ENCODE data around the gene KCNT1. TPM values are rescaled to one million over a fixed set of nuclear protein-coding genes. Genes with fewer than 3 reads are reported as not detected.

Gene KCNT1
- total RNA-seq, 1 donor from 2014 or later: not detected

- FAIRE-seq (no peak), DNase-seq (ENCODE audit: low read depth) (no peak)
- no peaks in the 10 kb centered on the region for H3K36me3 ChIP-seq (ENCODE audit: insufficient read depth, low read length)
- H3K27me3 ChIP-seq (ENCODE audit: insufficient read depth, low read length): no peaks in the 10 kb centered on the region
- H3K9me3 ChIP-seq (ENCODE audit: insufficient read depth, low read depth, low read length): no peaks in the 10 kb centered on the region
- H3K27ac Mint-ChIP-seq (ENCODE audit: unreplicated experiment): no peak overlapping the region
- H3K9me3 Mint-ChIP-seq (ENCODE audit: unreplicated experiment): no peaks in the 10 kb centered on the region
- no peak for TF ChIP-seq EZH2 (IDR thresholded peaks at IDR 0.05; ENCODE audit: insufficient read depth, low read length)
- TF ChIP-seq CTCF (IDR thresholded peaks at IDR 0.05; ENCODE audit: insufficient read depth, low read depth, low read length): no peak
- H3K4me2 ChIP-seq (ENCODE audit: low read length): no peak overlapping the region
- H3K27ac ChIP-seq (ENCODE audit: low read depth, low read length): no peak overlapping the region
- H3K4me1 ChIP-seq (ENCODE audit: insufficient read depth, low read length): no peaks in the 10 kb centered on the region
- no peak overlapping the region for H2AFZ ChIP-seq (ENCODE audit: low read depth, low read length)
- H3K79me2 ChIP-seq (ENCODE audit: insufficient read depth, low read length): no peaks in the 10 kb centered on the region
- no peaks in the 10 kb centered on the region for H3K4me1 Mint-ChIP-seq (ENCODE audit: low read depth, unreplicated experiment)
- peaks cover 36% of the 10 kb centered on the region for H3K27me3 Mint-ChIP-seq (ENCODE audit: low read depth, unreplicated experiment)
- H3K4me3 Mint-ChIP-seq (ENCODE audit: unreplicated experiment): no peak overlapping the region
- H4K20me1 ChIP-seq (ENCODE audit: insufficient read depth, low read length): no peaks in the 10 kb centered on the region
- H3K4me3 ChIP-seq (ENCODE audit: insufficient read depth, low read depth, low read length): no peak overlapping the region
- H3K9ac ChIP-seq (ENCODE audit: low read length): no peak overlapping the region
- no peaks in the 10 kb centered on the region for H3K36me3 Mint-ChIP-seq (ENCODE audit: low read depth, unreplicated experiment)
Observed at GRCh38 chr9:135782946-135783345, 81.0 kb downstream of the KCNT1 start.

- Mint-ChIP-seq H3K27me3 (ENCODE audit: low read depth, unreplicated experiment) (peaks cover 36% of the 10 kb centered on the region), H3K4me3 (ENCODE audit: unreplicated experiment) (no peak overlapping the region), H3K9me3 (ENCODE audit: unreplicated experiment) (no peaks in the 10 kb centered on the region), H3K36me3 (ENCODE audit: low read depth, unreplicated experiment) (no peaks in the 10 kb centered on the region), H3K4me1 (ENCODE audit: low read depth, unreplicated experiment) (no peaks in the 10 kb centered on the region), H3K27ac (ENCODE audit: unreplicated experiment) (no peak overlapping the region)
- Histone ChIP-seq H4K20me1 (ENCODE audit: insufficient read depth, low read length) (no peaks in the 10 kb centered on the region), H3K4me1 (ENCODE audit: insufficient read depth, low read length) (no peaks in the 10 kb centered on the region), H3K4me3 (ENCODE audit: insufficient read depth, low read depth, low read length) (no peak overlapping the region), H3K79me2 (ENCODE audit: insufficient read depth, low read length) (no peaks in the 10 kb centered on the region), H3K36me3 (ENCODE audit: insufficient read depth, low read length) (no peaks in the 10 kb centered on the region), H3K4me2 (ENCODE audit: low read length) (no peak overlapping the region), H2AFZ (ENCODE audit: low read depth, low read length) (no peak overlapping the region), H3K9ac (ENCODE audit: low read length) (no peak overlapping the region), H3K9me3 (ENCODE audit: insufficient read depth, low read depth, low read length) (no peaks in the 10 kb centered on the region), H3K27me3 (ENCODE audit: insufficient read depth, low read length) (no peaks in the 10 kb centered on the region), H3K27ac (ENCODE audit: low read depth, low read length) (no peak overlapping the region)
- no peak for FAIRE-seq
- TF ChIP-seq CTCF (IDR thresholded peaks at IDR 0.05; ENCODE audit: insufficient read depth, low read depth, low read length) (no peak), EZH2 (IDR thresholded peaks at IDR 0.05; ENCODE audit: insufficient read depth, low read length) (no peak)
- DNase-seq (ENCODE audit: low read depth): no peak
Observed at GRCh38 chr9:135783540-135784245, 81.7 kb downstream of the KCNT1 start.

- Mint-ChIP-seq H3K36me3 (ENCODE audit: low read depth, unreplicated experiment) (no peaks in the 10 kb centered on the region), H3K4me3 (ENCODE audit: unreplicated experiment) (no peak overlapping the region), H3K4me1 (ENCODE audit: low read depth, unreplicated experiment) (no peaks in the 10 kb centered on the region), H3K9me3 (ENCODE audit: unreplicated experiment) (no peaks in the 10 kb centered on the region), H3K27ac (ENCODE audit: unreplicated experiment) (no peak overlapping the region), H3K27me3 (ENCODE audit: low read depth, unreplicated experiment) (peaks cover 31% of the 10 kb centered on the region)
- Histone ChIP-seq H2AFZ (ENCODE audit: low read depth, low read length) (no peak overlapping the region), H3K79me2 (ENCODE audit: insufficient read depth, low read length) (no peaks in the 10 kb centered on the region), H3K36me3 (ENCODE audit: insufficient read depth, low read length) (no peaks in the 10 kb centered on the region), H3K9me3 (ENCODE audit: insufficient read depth, low read depth, low read length) (no peaks in the 10 kb centered on the region), H3K9ac (ENCODE audit: low read length) (no peak overlapping the region), H3K4me3 (ENCODE audit: insufficient read depth, low read depth, low read length) (no peak overlapping the region), H3K27ac (ENCODE audit: low read depth, low read length) (no peak overlapping the region), H3K4me2 (ENCODE audit: low read length) (no peak overlapping the region), H3K27me3 (ENCODE audit: insufficient read depth, low read length) (no peaks in the 10 kb centered on the region), H4K20me1 (ENCODE audit: insufficient read depth, low read length) (no peaks in the 10 kb centered on the region), H3K4me1 (ENCODE audit: insufficient read depth, low read length) (no peaks in the 10 kb centered on the region)
- no peak for FAIRE-seq
- DNase-seq (ENCODE audit: low read depth): no peak
- TF ChIP-seq CTCF (IDR thresholded peaks at IDR 0.05; ENCODE audit: insufficient read depth, low read depth, low read length) (no peak), EZH2 (IDR thresholded peaks at IDR 0.05; ENCODE audit: insufficient read depth, low read length) (no peak)
Observed at GRCh38 chr9:135785013-135785575, 83.1 kb downstream of the KCNT1 start.
